HTR-8/SVneo (cell line): ENCODE measurements around the gene NTRK3.

Experiments
- DNase-seq: peaks from one replicate; pipeline ENCODE4 v3.0.0; 2011; ENCODE audit warnings: low spot score, mixed read lengths; ENCODE audit not compliant: insufficient read length
- FAIRE-seq: peaks from 2 replicates; lab custom pipeline; 2011; peaks lifted over from hg19 to GRCh38; lab: Jason Lieb, UNC

NTRK3 gene

GRCh38 chr15:88193415-88193814 is 63.1 kb downstream of the NTRK3 start:
- DNase-seq (no peak), FAIRE-seq (no peak)

GRCh38 chr15:88191812-88192165 is 64.8 kb downstream of the NTRK3 start:
- FAIRE-seq: no peak
- DNase-seq: no peak

- FAIRE-seq: no peak
Observed at GRCh38 chr15:88190232-88190631, 66.3 kb downstream of the NTRK3 start.

GRCh38 chr15:88188300-88188699 is 68.2 kb downstream of the NTRK3 start:
- no peak for FAIRE-seq
- DNase-seq: no peak

More at GRCh38 chr15:88190232-88190631, 66.3 kb downstream of the NTRK3 start:
- DNase-seq: no peak

- FAIRE-seq (no peak), DNase-seq (peak; percentile 10)
Observed at GRCh38 chr15:88187195-88187594, 69.3 kb downstream of the NTRK3 start.

- FAIRE-seq: no peak
- DNase-seq: no peak
Observed at GRCh38 chr15:88185584-88185983, 71.0 kb downstream of the NTRK3 start.

- DNase-seq (no peak), FAIRE-seq (no peak)
Observed at GRCh38 chr15:88181613-88182012, 74.9 kb downstream of the NTRK3 start.

- no peak for FAIRE-seq
- no peak for DNase-seq
Observed at GRCh38 chr15:88179562-88179961, 77.0 kb downstream of the NTRK3 start.

- no peak for DNase-seq
- FAIRE-seq: no peak
Observed at GRCh38 chr15:88178631-88179030, 77.9 kb downstream of the NTRK3 start.

- FAIRE-seq (no peak), DNase-seq (no peak)
Observed at GRCh38 chr15:88177451-88177850, 79.1 kb downstream of the NTRK3 start.

GRCh38 chr15:88174571-88174970 is 82.0 kb downstream of the NTRK3 start:
- no peak for FAIRE-seq
- DNase-seq: no peak

GRCh38 chr15:88166082-88166993 is 90.2 kb downstream of the NTRK3 start:
- DNase-seq: peak; percentile 8
- FAIRE-seq: no peak

GRCh38 chr15:88161636-88162035 is 94.9 kb downstream of the NTRK3 start:
- DNase-seq (no peak), FAIRE-seq (no peak)

- DNase-seq (no peak), FAIRE-seq (no peak)
Observed at GRCh38 chr15:88155310-88155709, 101.2 kb downstream of the NTRK3 start.

GRCh38 chr15:88152672-88153071 is 103.9 kb downstream of the NTRK3 start:
- FAIRE-seq (no peak), DNase-seq (no peak)

GRCh38 chr15:88147760-88148159 is 108.8 kb downstream of the NTRK3 start:
- no peak for FAIRE-seq
- DNase-seq: no peak

- FAIRE-seq: no peak
- no peak for DNase-seq
Observed at GRCh38 chr15:88144921-88145653, 111.5 kb downstream of the NTRK3 start.

- FAIRE-seq: no peak
- no peak for DNase-seq
Observed at GRCh38 chr15:88142121-88142520, 114.4 kb downstream of the NTRK3 start.

- FAIRE-seq (no peak), DNase-seq (no peak)
Observed at GRCh38 chr15:88141269-88141889, 115.2 kb downstream of the NTRK3 start.

- DNase-seq (no peak), FAIRE-seq (no peak)
Observed at GRCh38 chr15:88140398-88140797, 116.1 kb downstream of the NTRK3 start.

GRCh38 chr15:88139936-88140335 is 116.6 kb downstream of the NTRK3 start:
- DNase-seq: no peak

More at GRCh38 chr15:88139936-88140335, 116.6 kb downstream of the NTRK3 start:
- no peak for FAIRE-seq
